ENCODE measurements around the gene PALD1.

The PALD1 gene

DNA sequence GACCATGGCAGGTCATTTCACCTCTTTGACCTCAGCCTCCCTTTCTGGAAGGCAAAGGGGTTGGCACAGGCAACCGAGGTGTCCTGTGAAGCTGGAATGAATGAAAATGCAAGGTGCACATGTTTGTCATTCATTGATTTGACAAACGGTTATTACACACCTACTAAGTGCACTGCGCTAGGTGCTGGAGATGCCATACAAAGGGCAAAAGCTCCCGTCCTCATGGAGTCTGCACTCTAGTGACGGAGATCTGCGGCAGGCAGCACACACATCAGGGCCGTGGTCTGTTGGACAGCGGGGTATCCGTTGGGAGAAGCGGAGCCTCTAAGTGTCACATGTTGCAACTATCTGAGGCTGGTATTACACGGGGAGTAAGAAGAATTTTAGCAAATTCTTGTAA, 79.7 kb downstream of the PALD1 start:
- DNase-seq = no peak

DNA sequence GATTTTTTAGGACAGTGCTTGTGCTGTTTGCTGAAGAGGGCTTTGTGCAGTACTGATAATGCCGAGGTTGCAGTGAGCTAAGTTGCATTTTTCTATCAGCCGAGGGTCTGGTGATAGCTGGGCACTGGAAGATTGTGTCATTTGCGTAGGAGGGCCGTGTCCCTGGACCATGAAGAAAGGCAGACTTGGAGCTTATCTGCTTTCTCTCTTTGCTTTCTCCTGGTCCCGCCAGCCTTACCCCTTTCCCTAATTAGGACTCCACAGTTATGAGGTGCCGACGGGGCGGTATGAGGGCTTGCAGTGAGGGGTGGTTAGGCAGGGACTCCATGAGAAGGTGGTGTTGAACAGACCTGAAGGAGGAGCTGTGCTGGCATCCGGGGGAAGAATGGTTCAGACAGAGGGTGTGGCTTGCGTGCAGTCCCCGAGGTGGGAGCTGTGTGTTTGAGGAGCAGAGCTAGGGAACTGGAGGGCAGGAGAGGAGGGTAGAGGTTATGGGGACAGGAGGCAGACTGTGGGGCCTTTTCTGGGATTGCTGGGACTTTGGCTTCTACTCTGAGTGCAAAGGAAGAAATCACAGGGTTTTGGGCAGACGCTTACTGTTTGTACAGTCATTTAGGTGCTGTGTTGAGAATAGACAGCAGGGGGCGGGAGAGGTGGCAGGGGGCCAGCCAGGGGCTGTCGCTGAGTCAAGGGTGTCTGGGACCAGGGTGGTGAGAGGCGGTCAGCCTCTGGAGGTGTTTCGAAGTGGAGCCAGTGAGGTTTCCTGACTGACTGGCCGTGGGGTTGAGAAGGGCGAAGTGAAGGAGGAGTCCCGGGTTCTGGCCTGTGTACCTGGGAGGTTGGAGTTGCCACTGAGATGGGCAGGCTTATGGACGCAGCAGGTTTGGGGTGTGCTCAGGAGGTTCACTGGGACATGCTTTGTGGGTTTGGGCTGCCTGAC, 80.6 kb downstream of the PALD1 start:
- peak; percentile 64 to 76 for DNase-seq

DNA sequence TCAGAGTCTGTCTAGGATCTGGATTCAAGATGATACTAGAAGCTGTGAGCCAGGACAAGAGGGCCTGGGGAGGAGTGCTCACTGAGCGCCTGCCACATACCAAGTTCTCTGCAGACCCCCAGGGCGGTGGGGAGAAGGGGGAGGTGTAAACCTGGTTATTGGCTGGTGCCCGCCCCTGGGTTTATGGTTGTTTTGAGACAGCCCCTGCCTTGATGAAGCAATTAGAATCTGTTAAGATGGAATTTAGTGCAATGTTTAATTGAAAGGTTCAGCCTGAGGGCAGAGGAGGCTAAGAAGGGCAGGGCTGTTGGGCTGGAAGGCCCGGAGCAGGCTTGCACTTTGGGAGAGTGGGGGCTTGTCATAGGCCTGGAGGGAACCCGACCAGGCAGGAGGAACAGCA, 81.3 kb downstream of the PALD1 start:
- no peak for DNase-seq

- no peak for DNase-seq
Measured at GRCh38 chr10:70560511-70560941, 82.0 kb downstream of the PALD1 start.

GRCh38 chr10:70561070-70561469, 82.5 kb downstream of the PALD1 start:
- no peak for DNase-seq

DNA sequence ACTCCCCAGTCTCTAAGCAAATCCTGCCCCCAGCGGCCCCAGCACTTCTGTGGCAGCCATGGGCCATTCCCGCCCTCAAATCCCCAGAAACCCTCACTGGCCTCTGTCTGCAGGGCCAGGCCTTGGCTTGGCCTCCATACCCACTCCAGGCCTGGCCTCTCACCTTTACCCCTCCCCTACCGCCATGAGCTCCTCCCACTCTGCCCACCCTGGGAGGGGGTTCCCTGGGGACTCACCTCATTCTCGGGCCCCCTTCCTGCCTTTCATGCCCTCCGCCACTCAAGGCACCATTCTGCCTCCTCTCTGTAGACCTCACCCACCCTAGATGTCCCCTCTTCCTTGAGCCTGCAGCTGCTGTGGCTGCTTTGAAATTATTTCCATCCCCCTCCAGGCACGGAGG, 83.0 kb downstream of the PALD1 start:
- DNase-seq = no peak

GRCh38 chr10:70562036-70562755, 83.6 kb downstream of the PALD1 start:
- DNase-seq = no peak

- DNase-seq = no peak
Measured at GRCh38 chr10:70563230-70563629, 84.7 kb downstream of the PALD1 start.

GRCh38 chr10:70564113-70564725, 85.7 kb downstream of the PALD1 start:
- no peak for DNase-seq

DNA sequence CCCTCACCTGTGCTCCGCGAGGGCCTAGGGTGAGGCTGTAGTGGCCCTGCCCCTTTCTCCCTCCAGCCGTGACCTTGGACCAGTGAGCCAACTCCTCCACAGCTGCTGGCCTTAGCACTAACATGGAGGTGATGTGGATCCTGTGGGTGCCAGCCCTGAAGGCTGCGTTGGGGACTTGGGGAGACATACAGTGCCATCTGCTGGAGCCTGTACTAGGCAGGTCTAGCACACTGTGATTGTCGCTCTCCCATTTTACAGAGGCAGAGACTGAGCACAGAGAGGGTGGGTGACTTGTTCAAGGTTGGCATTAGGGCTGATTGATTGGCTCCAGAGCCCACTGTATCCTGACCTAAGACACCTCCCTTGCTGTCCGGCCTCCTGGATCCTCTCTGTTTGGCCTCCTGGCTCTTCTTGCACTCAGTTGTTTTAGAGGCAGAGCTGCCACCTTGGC, 86.4 kb downstream of the PALD1 start:
- peak in 1 of 2 donors; percentile 23 for DNase-seq

DNA sequence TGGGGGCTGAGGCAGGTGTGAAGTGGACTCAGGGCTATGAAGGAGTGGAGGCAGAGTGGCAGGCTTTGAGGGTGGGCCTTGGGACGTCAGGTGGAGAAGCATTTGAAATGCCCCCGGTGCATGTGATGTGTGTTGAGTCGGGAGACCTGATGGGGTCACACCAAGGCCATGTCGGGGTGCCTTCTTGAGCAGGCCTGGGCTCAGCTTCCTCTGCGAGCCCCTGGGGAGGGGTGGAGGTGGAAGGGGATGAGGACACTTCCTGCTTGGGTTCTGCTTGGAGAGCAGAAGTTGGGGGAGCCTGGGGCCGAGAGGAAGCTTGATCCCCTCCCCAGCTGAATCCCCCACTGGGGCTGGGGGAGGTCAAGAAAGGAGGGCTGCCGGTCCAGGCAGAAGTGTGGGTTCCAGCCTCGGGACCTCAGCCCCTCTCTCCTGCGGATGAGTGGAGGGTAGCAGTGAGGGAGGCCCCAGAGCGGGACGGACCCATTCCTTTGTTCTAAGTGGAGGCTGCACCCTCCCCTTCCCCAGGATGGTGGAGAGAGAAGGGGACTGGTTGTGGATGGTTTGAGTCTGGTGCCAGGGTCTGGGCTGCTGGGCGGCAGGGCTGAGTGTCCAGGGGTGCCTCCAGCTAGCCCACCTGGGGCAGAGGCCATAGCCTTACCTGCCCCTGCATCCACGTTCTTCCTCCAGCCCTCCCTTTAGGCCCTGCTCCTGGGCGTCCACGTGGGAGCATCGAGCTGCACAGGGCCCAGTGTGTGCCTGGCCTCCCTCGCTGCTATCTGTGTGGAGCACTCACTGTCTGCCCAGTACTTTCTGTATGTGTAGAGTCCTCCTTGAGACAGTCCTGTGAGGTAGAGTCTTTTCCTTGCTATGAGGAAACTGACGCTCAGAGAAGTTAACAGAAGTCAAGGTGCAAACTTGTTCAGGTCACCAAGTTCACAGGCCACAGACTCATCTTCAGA, 87.3 kb downstream of the PALD1 start:
- DNase-seq = peak in 1 of 2 donors; percentile 13

DNA sequence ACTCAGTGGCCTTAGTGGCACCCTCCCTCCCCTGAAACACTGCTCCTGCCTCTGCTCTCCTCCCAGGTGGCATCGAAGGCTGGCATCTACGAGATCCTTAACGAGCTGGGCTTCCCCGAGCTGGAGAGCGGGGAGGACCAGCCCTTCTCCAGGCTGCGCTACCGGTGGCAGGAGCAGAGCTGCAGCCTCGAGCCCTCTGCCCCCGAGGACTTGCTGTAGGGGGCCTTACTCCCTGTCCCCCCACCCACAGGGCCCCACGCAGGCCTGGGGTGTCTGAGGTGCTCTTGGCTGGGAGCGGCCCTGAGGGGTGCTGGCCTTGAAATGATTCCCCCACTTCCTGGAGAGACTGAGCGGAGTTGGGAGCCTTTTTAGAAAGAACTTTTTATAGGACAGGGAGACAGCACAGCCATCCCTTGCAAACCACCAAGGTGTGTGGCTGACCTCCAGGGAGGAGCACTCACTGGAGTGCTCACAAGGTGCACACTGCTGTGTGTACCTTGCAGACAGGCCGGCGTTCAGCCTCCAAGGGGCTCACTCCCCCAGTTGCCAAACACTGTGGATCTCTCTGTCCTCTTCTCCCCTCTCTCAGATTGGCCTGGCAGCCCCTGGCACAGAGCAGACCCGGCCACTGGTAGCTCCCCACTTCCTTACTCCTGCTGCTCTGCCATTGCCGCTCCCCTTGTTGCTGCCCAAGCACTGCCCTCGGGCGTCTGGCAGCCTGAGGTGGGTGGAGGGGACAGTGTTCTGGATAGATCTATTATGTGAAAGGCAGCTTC, 88.1 kb downstream of the PALD1 start:
- no peak for DNase-seq

DNA sequence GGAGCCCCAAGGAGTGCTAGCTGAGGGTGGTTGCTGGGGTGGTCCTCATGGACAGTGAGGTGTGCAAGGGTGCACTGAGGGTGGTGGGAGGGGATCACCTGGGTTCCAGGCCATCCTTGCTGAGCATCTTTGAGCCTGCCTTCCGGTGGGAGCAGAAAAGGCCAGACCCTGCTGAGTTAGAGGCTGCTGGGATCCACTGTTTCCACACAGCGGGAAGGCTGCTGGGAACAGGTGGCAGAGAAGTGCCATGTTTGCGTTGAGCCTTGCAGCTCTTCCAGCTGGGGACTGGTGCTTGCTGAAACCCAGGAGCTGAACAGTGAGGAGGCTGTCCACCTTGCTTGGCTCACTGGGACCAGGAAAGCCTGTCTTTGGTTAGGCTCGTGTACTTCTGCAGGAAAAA, 89.0 kb downstream of the PALD1 start:
- no peak for DNase-seq

DNA sequence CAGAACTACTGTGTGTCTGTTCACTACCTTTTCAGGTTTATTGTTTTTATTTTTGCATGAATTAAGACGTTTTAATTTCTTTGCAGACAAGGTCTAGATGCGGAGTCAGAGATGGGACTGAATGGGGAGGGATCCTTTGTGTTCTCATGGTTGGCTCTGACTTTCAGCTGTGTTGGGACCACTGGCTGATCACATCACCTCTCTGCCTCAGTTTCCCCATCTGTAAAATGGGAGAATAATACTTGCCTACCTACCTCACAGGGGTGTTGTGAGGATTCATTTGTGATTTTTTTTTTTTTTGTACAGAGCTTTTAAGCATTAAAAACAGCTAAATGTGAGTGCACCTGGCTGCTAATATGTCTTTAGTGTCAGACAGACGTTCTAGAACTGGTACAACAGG, 89.5 kb downstream of the PALD1 start:
- DNase-seq = no peak

- no peak for DNase-seq
Measured at GRCh38 chr10:70568781-70569495, 90.4 kb downstream of the PALD1 start.

DNA sequence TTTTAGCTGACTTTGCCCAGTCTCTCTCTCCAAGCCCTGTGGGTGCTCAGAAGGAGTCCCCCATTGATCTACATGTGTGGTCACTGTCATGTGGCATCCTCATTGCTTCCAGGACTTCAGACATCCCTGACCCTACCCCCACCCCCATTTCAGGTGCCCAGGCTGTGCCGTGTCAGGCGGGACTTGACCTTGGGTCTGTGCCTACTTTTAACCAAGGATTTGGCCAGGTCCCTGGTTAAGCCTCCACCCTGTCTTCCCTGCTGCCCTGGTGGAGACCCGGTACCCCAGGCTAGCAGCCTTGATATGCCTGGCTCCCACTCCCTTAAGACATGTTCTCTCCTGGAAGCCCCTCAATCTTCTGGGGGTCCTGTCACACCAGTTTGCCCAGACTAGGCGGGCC, 92.7 kb downstream of the PALD1 start:
- no peak for DNase-seq

- no peak for DNase-seq
Measured at GRCh38 chr10:70571636-70572439, 93.3 kb downstream of the PALD1 start.

DNA sequence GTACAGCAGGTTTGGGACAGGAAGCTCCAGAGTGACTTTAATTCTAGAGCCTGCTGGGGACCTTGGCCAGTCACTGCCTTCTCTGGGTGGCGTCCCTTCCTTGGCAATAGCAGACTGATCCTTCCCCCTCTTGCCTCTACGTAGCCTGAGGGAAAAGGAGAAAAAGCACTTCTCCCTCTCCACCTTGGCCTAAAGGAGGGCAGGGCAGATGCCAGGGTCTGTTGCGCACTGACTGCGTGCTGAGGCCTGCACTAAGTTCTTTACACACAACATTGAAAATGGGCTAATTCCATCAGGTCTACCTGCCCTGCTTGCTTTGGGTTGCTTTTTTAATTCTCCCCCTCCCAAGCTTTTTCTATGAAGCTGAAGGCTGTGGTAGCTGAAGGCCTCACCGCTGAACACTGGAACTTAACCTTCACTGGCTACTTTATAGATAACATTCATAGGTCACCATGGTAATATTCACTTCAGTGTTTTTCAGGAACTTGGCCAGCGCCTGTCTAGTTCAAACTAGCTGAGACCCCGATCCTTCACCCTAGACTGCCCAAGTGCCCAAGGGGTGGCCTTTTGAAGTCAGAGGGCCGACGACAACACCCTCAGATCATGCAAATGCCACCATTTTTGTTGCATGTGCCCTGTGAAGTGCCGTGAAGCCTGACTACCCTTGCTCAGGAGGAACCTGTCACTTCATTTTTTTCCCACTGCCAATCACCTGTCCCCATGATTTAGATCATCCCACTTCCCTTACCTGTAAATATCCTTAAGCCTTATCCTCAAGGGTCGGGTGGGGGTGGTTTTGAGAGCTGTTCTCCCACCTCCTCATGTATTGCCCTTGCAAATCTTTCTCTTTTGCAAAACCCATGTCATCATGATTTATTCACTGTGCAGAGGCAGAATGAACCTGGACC, 95.3 kb downstream of the PALD1 start:
- no peak for DNase-seq

DNA sequence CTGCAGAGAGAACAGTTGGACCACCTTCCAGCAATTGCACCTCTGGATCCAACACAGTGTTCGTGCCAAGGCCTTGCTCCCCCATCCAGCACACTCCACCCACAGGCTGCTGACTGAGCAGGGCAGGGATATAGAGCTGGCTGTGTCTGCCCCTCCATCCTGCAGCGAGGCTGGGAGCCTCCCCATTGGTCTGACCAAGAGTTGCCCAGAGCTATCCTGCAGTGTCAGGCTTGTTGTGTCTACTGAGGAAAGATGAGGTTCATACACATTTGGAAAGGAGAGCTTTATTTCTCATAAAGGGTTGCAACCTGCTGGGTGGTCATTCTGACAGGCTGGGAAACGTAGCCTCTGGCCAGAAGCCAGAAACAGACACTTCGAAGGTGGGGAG, 96.9 kb downstream of the PALD1 start:
- no peak for DNase-seq

Data from CD4-positive, alpha-beta T cell treated with Interferon alpha-2 for 1 hour (primary cell).